GM10266 (cell line): ENCODE measurements around the gene ZNF628.

Source experiments
- DNase-seq: peaks from one replicate; pipeline ENCODE4 v3.0.0; 2012; ENCODE audit errors: extremely low spot score
- CTCF ChIP-seq: IDR thresholded peaks from 2 replicates; pipeline ENCODE4 v1.5.1; 2012; ENCODE audit warnings: mild to moderate bottlenecking, low read depth; ENCODE audit not compliant: control insufficient read depth, insufficient read depth; ENCODE audit errors: missing control alignments

The ZNF628 gene

GRCh38 chr19:55457683-55458457 lies 18.5 kb upstream of the ZNF628 start:
- TF ChIP-seq CTCF, result no peak

GRCh38 chr19:55459551-55459949 lies 16.9 kb upstream of the ZNF628 start:
- no peak for TF ChIP-seq CTCF
- DNase-seq, result no peak

More at GRCh38 chr19:55457683-55458457, 18.5 kb upstream of the ZNF628 start:
- DNase-seq, result no peak

- DNase-seq, result no peak
- no peak for TF ChIP-seq CTCF
Observed at GRCh38 chr19:55459950-55460657, 16.3 kb upstream of the ZNF628 start.

GRCh38 chr19:55460670-55461258 lies 15.7 kb upstream of the ZNF628 start:
- peak; percentile 79 for DNase-seq
- TF ChIP-seq CTCF, result no peak

GRCh38 chr19:55461259-55461973 lies 15.0 kb upstream of the ZNF628 start, which contains the start of gene ISOC2:
TSS of gene ISOC2 (minus strand) at chr19:55461642. CDS start at chr19:55456486, 5,156 bp downstream.
- peak; percentile 100 for DNase-seq
- TF ChIP-seq CTCF, result no peak

GRCh38 chr19:55461974-55462626 lies 14.3 kb upstream of the ZNF628 start:
- no peak for DNase-seq
- TF ChIP-seq CTCF, result no peak
